ENCODE data around the gene IQGAP2.

GRCh38 chr5:76595755-76596481 is 192.8 kb downstream of the IQGAP2 start:
- TF ChIP-seq CTCF (conservative IDR thresholded peaks at IDR 0.05), result no peak
- no peak for TF ChIP-seq EZH2 (IDR thresholded peaks at IDR 0.05; ENCODE audit: low read depth)
